GM21619 (cell line): ENCODE data around the gene BCAP31.
"Not testable (repeated sequence)": the region's sequence is repeated elsewhere in the genome, so short reads cannot be mapped to it uniquely, and the experiment has no call there.

Experiments used
- ATAC-seq: cut with Tn5 transposase; IDR thresholded peaks from one replicate; pipeline ENCODE4 v1.9.1; 2021; ENCODE audit not compliant: unreplicated experiment

The BCAP31 gene

DNA sequence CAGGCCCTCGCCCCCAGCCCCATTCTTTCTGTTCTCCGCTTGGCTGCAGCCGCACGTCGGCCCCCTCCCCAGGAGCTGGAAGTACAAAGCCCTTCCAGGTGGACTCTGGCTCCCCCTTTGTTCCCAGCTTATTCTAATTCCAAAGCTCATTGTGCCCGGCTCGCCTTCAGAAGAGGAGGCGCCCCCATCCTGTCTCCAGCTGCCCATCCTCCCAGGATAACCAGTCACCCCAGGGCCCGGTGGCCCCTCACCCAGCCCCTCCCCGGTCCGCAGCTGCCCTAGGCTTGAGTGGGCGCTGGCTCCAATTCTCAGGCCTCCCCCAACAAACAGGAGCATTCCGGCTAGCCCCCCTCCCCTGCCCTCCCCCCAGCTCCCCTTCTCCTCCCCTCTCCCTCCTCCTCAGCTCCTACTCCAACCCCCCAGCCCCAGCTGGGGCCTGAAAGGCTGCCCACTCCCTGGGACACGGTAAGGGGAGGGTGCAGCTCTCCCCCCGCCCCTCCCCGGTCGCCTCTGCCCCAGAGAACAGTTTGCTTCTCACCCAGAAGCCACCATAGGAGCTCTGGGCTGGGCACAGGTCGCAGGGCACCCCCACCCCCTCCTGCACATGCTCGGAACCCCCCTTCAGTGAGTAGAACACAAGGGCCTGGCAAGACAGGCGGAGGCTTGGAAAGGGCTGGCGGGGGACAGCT lies 39.6 kb downstream of the BCAP31 start:
- no peak for ATAC-seq

- not testable (repeated sequence) for ATAC-seq
Observed at GRCh38 chrX:153683486-153683885, 40.7 kb downstream of the BCAP31 start.

DNA sequence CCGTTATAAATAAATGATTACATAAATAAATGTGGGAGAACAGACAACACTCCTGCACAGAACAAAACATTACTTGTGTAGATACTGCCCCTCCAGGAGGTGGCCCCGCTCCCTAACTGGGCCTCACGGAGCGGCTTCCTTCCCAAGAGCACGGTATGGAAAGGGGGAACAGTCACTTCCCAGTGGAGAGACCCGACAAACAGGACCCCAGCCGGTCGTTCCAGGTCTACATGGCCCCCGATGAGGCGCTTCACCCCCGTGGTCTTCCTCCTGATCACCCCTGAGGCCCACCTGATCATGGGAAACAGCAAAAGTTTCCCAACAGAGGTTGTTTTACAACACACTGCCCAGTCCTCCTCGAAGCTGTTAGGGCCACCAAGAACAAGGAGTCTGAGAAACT lies 43.0 kb downstream of the BCAP31 start:
- ATAC-seq, result no peak

- ATAC-seq, result no peak
Observed at GRCh38 chrX:153674219-153674851, 49.9 kb downstream of the BCAP31 start.

- no peak for ATAC-seq
Observed at GRCh38 chrX:153673428-153674218, 50.6 kb downstream of the BCAP31 start, which contains the start of gene PNCK. Gene PNCK (minus strand): TSS chrX:153673813. CDS start chrX:153673076, 737 bp downstream.

- no peak for ATAC-seq
Observed at GRCh38 chrX:153672531-153673427, 51.4 kb downstream of the BCAP31 start.

GRCh38 chrX:153671589-153672530 lies 52.3 kb downstream of the BCAP31 start:
- no peak for ATAC-seq

DNA sequence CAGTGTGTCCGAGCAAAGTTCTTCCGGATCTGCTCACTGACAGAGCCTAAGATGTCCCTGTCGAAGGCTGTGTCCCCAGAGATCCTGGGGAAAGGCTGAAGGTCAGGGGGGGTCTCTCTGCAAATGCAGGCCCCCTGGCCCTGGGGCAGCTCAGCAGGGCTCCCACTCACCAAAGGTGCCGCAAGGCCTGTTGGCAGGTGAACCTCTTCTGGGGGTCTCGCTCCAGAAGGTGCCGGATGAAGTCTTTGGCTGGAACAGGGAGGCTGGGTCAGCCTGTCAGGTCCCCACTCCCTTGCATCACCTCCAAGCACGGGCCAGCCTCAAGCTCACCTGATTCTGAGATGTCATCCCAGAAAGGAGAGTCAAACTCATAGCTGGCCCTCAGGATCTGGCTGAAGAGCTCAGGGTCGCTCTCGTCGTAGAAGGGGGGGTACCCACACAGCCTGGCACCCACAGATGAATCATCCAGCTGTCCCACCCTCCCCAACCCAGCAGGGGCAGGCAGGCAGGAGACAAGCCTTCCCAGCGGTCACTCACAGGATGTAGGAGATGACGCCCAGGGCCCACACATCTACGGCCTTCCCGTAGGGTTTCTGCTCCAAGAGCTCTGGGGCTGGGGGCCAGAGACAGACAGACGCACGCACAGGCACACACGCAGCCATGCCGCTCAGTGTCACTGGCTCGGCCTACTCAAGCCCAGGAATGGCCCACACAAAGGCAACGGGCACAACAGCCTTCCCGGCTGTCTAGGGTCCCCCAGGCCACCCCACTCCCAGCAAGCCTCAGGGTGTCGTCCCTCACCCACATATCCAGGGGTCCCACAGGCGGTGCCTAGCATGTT lies 53.2 kb downstream of the BCAP31 start:
- ATAC-seq, result no peak

GRCh38 chrX:153669901-153670731 lies 54.1 kb downstream of the BCAP31 start:
- no peak for ATAC-seq

DNA sequence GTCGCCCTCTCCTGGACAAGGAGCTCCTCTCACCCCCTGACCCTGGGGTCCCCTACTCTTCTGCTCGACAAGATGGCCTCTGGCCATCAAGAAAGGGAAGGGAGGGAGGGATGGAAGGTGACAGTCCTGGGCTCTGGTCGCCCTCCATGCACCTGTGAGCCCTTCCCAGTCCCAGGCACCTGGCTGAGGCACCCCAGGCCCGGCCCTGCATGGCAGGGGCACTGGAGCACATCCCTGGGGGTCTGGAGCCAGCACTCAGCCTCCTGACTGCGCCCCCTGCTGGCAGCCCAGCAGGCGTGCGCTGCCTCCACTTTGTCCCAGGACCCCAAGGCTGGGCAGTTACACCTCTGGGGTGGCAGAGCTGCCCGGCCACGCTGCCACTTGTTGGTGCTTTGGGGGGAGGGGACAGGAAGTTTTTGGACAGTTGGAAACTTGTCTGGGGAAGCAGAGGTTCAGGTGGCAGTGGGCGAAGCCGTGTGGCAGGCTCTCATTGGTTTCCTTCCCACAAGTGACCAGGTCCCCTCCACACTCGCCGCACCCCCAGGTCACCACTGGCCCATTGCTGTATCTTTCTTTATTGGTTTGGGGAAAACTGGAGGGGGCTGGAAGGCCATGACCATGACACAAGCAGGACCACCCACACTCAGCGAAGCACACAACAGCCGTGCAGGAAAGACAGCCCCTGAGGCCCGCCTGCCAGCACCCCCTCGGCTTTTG lies 54.9 kb downstream of the BCAP31 start:
- no peak for ATAC-seq

GRCh38 chrX:153668423-153669173 lies 55.6 kb downstream of the BCAP31 start:
- ATAC-seq, result no peak

DNA sequence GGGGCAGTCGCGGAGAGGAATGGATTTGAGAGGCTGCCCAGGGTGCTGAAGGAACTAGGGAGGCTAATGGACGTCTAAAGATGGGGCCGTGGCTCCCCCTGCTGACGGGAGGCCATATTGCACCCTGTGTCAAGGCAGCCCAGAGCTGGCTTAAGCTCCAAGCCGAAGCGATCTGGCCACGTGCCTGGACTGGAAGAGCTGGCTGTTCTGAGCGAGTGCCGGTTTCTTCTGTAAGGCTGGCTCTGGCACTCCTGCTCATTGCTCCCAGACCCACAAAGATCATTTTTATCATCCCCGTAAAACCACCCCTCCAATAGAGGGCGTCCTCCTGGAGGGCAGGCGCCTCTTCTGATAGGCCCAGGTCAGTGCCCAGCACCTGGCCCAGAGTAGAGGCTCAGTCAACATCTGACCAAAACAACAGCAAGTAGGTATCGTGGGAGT lies 56.2 kb downstream of the BCAP31 start:
- peak; percentile 50 for ATAC-seq

- no peak for ATAC-seq
Observed at GRCh38 chrX:153667281-153667955, 56.8 kb downstream of the BCAP31 start.

DNA sequence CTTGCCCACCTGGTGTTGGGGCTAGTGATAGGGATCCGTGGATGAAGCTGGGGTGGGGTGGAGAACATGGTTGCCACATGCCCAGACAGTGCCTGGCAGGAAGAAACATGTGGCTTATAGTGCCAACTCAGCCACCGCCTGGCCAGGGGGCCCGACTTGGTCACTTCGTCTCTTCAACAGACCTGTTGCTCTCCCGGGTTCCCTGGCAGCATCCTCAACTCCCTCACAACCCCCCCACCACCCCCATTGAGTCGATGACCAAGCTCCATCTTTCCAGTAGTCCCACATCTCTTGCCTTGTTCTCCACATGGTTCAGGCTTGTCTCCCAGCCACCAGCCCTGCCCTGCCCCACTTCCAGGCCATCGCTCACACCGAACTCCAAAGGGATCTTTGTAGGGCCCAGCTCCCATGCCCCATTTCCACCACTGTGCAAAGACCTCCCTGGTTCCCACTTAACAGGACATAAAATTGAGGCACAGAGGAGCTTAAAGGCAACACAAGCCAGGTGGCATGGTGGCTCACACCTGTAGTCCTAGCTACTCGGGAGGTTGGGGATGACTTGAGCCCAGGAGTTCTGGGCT lies 58.4 kb downstream of the BCAP31 start:
- ATAC-seq, result no peak

GRCh38 chrX:153662266-153662665 lies 61.9 kb downstream of the BCAP31 start:
- no peak for ATAC-seq

GRCh38 chrX:153659268-153659667 lies 64.9 kb downstream of the BCAP31 start:
- ATAC-seq, result no peak
